MM.1S (cell line): ENCODE measurements around the gene MUSK.
"Not testable (repeated sequence)": the region's sequence is repeated elsewhere in the genome, so short reads cannot be mapped to it uniquely, and the experiment has no call there.

Experiments used
- DNase-seq: peaks from one replicate; pipeline ENCODE4 v3.0.0-alpha.2; 2015
- H2AFZ ChIP-seq: fragments of 300-600 bp; sonication (generic); 2 replicates; pipeline ENCODE4 v1.6.0; 2016; ENCODE audit warnings: antibody characterized with exemption, low read length
- H3F3A ChIP-seq: fragments of 300-600 bp; sonication (generic); 2 replicates; pipeline ENCODE4 v1.6.1; 2016; ENCODE audit warnings: mild to moderate bottlenecking, antibody characterized with exemption, low read length, moderate library complexity, mixed read lengths; ENCODE audit not compliant: insufficient read depth
- H3K27ac ChIP-seq: fragments of 300-600 bp; sonication (generic); 2 replicates; pipeline ENCODE4 v1.5.1; 2016; ENCODE audit warnings: mild to moderate bottlenecking, low read length
- H3K27me3 ChIP-seq: fragments of 300-600 bp; sonication (generic); replicated peaks from 2 replicates; pipeline ENCODE4 v1.6.0; 2016; ENCODE audit warnings: low read length; ENCODE audit not compliant: insufficient read depth
- H3K36me3 ChIP-seq: fragments of 300-600 bp; sonication (generic); replicated peaks from 2 replicates; pipeline ENCODE4 v1.6.1; 2016; ENCODE audit warnings: mild to moderate bottlenecking, low read length, mixed read lengths; ENCODE audit not compliant: insufficient read depth
- H3K4me1 ChIP-seq: fragments of 300-600 bp; sonication (generic); 2 replicates; pipeline ENCODE4 v1.6.1; 2016; ENCODE audit warnings: low read length, mixed read lengths
- H3K4me2 ChIP-seq: fragments of 300-600 bp; sonication (generic); 2 replicates; pipeline ENCODE4 v1.6.0; 2016; ENCODE audit warnings: low read depth, low read length
- H3K4me3 ChIP-seq: fragments of 300-600 bp; sonication (generic); 2 replicates; pipeline ENCODE4 v1.5.1; 2016; ENCODE audit warnings: low read length, mixed read lengths
- H3K79me2 ChIP-seq: fragments of 300-600 bp; sonication (generic); 2 replicates; pipeline ENCODE4 v1.6.1; 2016; ENCODE audit warnings: mixed run types, low read length, mixed read lengths
- H3K9ac ChIP-seq: fragments of 300-600 bp; sonication (generic); 2 replicates; pipeline ENCODE4 v1.6.1; 2016; ENCODE audit warnings: low read length, mixed read lengths
- H3K9me2 ChIP-seq: fragments of 300-600 bp; sonication (generic); replicated peaks from 2 replicates; pipeline ENCODE4 v1.6.1; 2016; ENCODE audit warnings: mild to moderate bottlenecking, low read length, mixed read lengths; ENCODE audit not compliant: insufficient read depth
- H3K9me3 ChIP-seq: fragments of 300-600 bp; sonication (generic); replicated peaks from 2 replicates; pipeline ENCODE4 v1.6.1; 2016; ENCODE audit warnings: mild to moderate bottlenecking, low read length, mixed read lengths; ENCODE audit not compliant: insufficient read depth
- H4K20me1 ChIP-seq: fragments of 300-600 bp; sonication (generic); 2 replicates; pipeline ENCODE4 v1.6.1; 2016; ENCODE audit warnings: mild to moderate bottlenecking, low read length, moderate library complexity, mixed read lengths; ENCODE audit not compliant: insufficient read depth
- EZH2 ChIP-seq: fragments of 300-600 bp; sonication (generic); optimal IDR thresholded peaks from 2 replicates; pipeline ENCODE3; 2017; ENCODE audit warnings: low read depth, mild to moderate bottlenecking, antibody characterized with exemption, low read length, mixed read lengths
- EZH2phosphoT487 ChIP-seq: fragments of 300-600 bp; sonication (generic); IDR thresholded peaks from 2 replicates; pipeline ENCODE4 v1.6.1; 2018; ENCODE audit warnings: antibody characterized with exemption, low read length
- TF ChIP-seq, protein P1 (sequence below): fragments of 300-600 bp; sonication (generic); IDR thresholded peaks from 2 replicates; pipeline ENCODE4 v1.5.1; 2016; ENCODE audit warnings: antibody characterized with exemption, low read length, mixed read lengths

MUSK gene

DNA sequence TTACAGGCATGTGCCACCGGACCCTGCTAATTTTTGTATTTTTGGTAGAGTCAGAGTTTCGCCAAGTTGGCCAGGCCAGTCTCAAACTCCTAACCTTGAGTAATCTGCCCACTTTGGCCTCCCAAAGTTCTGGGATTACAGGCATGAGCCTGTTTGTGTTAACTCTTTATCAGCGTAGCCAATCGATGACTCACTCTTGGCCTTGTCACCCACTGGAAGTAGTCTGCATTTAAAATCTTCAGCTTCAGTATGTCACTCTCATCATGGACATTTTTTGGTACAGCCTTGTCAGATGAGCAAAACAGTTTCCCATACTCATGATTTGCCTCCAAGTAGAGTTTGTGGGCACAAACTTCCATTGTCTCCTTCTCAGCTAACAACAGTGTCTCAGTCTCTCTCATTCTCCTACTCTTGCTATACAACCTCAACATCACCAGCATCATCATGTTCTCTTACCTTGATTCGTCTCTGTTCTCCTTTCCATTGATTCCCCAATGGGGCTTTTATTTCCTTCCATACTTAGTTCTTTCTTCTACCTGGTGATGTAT, 22.5 kb downstream of the MUSK start:
- no peaks in the 10 kb centered on the region for H3K9me3 ChIP-seq
- no peaks in the 10 kb centered on the region for H3F3A ChIP-seq
- no peak overlapping the region for H3K9ac ChIP-seq
- H3K9me2 ChIP-seq, result no peaks in the 10 kb centered on the region; the same call in 1 of the 2 replicates
- H3K27me3 ChIP-seq, result no peaks in the 10 kb centered on the region
- H3K27ac ChIP-seq, result no peak overlapping the region
- no peak overlapping the region for H3K4me3 ChIP-seq
- no peak overlapping the region for H2AFZ ChIP-seq
- no peaks in the 10 kb centered on the region for H3K4me1 ChIP-seq
- no peak for DNase-seq
- H4K20me1 ChIP-seq, result no peaks in the 10 kb centered on the region
- H3K4me2 ChIP-seq, result no peak overlapping the region
- TF ChIP-seq, protein P1, sequence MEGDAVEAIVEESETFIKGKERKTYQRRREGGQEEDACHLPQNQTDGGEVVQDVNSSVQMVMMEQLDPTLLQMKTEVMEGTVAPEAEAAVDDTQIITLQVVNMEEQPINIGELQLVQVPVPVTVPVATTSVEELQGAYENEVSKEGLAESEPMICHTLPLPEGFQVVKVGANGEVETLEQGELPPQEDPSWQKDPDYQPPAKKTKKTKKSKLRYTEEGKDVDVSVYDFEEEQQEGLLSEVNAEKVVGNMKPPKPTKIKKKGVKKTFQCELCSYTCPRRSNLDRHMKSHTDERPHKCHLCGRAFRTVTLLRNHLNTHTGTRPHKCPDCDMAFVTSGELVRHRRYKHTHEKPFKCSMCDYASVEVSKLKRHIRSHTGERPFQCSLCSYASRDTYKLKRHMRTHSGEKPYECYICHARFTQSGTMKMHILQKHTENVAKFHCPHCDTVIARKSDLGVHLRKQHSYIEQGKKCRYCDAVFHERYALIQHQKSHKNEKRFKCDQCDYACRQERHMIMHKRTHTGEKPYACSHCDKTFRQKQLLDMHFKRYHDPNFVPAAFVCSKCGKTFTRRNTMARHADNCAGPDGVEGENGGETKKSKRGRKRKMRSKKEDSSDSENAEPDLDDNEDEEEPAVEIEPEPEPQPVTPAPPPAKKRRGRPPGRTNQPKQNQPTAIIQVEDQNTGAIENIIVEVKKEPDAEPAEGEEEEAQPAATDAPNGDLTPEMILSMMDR, result no peak
- no peak for TF ChIP-seq EZH2
- no peak for TF ChIP-seq EZH2phosphoT487
- no peaks in the 10 kb centered on the region for H3K36me3 ChIP-seq
- H3K79me2 ChIP-seq, result no peaks in the 10 kb centered on the region

GRCh38 chr9:110695846-110696245, 27.3 kb downstream of the MUSK start:
- H3K36me3 ChIP-seq, DNase-seq, H3K4me3 ChIP-seq, H3K79me2 ChIP-seq, H3K27ac ChIP-seq, H3K4me1 ChIP-seq, H2AFZ ChIP-seq, H3K9ac ChIP-seq, H3K4me2 ChIP-seq, H3K9me2 ChIP-seq, H3F3A ChIP-seq, H3K9me3 ChIP-seq, H4K20me1 ChIP-seq, H3K27me3 ChIP-seq: not testable (repeated sequence)

GRCh38 chr9:110700953-110701352, 32.4 kb downstream of the MUSK start:
- TF ChIP-seq EZH2phosphoT487 (no peak), EZH2 (no peak)
- TF ChIP-seq, protein P1, result no peak
- Histone ChIP-seq H3K9ac (no peak overlapping the region), H3K4me3 (no peak overlapping the region), H3K27ac (no peak overlapping the region), H3K27me3 (no peaks in the 10 kb centered on the region), H3K36me3 (no peaks in the 10 kb centered on the region), H4K20me1 (no peaks in the 10 kb centered on the region), H3K9me3 (no peaks in the 10 kb centered on the region), H3K4me2 (no peak overlapping the region), H3K79me2 (no peaks in the 10 kb centered on the region), H3K4me1 (no peaks in the 10 kb centered on the region), H2AFZ (no peak overlapping the region), H3F3A (no peaks in the 10 kb centered on the region), H3K9me2 (no peaks in the 10 kb centered on the region)
- no peak for DNase-seq

DNA sequence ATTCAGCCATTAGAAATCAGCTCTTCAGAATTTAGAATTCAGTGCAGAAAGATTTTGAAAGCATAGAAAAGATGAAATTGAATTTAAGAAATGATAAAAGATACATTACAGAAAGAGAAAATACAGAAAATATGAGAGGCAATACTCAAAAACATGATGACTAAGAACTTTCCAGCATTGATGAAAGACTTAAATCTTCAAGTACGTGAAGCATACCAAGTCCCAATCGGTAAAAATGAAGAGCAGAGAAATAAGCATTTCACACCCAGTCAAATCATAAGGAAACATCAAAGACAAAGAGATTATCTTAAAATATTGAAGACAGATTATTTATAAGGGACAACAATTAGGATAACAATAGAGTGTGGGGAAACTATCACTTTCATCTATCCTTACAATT, 35.1 kb downstream of the MUSK start:
- no peak overlapping the region for H3K27ac ChIP-seq
- H3K9me3 ChIP-seq, result no peaks in the 10 kb centered on the region
- H3K79me2 ChIP-seq, result no peaks in the 10 kb centered on the region
- no peaks in the 10 kb centered on the region for H3K9me2 ChIP-seq
- no peak for DNase-seq
- no peak overlapping the region for H3K9ac ChIP-seq
- H3K4me3 ChIP-seq, result no peak overlapping the region
- H3K27me3 ChIP-seq, result no peaks in the 10 kb centered on the region
- TF ChIP-seq, protein P1, result no peak
- TF ChIP-seq EZH2phosphoT487, result no peak
- TF ChIP-seq EZH2, result no peak
- H4K20me1 ChIP-seq, result no peaks in the 10 kb centered on the region
- H2AFZ ChIP-seq, result no peak overlapping the region
- H3F3A ChIP-seq, result no peaks in the 10 kb centered on the region
- no peak overlapping the region for H3K4me2 ChIP-seq
- no peaks in the 10 kb centered on the region for H3K36me3 ChIP-seq
- H3K4me1 ChIP-seq, result no peaks in the 10 kb centered on the region
